ENCODE data around the gene AKNAD1.

GRCh38 chr1:108801101-108801500 is 55.8 kb downstream of the AKNAD1 start:
- TF ChIP-seq EZH2 (IDR thresholded peaks at IDR 0.05; ENCODE audit: borderline replicate concordance, low read depth, low read length, severe bottlenecking): no peak
- no peak for TF ChIP-seq CTCF (IDR thresholded peaks at IDR 0.05; ENCODE audit: borderline replicate concordance, extremely low read depth, low read length, poor library complexity, severe bottlenecking)
